NCI-H1436 (cell line): ENCODE results near the gene SEMA3G.

Experiments used
- DNase-seq: peaks from one replicate; lab custom pipeline; 2025; lab: John Stamatoyannopoulos, UW

Gene SEMA3G

DNA sequence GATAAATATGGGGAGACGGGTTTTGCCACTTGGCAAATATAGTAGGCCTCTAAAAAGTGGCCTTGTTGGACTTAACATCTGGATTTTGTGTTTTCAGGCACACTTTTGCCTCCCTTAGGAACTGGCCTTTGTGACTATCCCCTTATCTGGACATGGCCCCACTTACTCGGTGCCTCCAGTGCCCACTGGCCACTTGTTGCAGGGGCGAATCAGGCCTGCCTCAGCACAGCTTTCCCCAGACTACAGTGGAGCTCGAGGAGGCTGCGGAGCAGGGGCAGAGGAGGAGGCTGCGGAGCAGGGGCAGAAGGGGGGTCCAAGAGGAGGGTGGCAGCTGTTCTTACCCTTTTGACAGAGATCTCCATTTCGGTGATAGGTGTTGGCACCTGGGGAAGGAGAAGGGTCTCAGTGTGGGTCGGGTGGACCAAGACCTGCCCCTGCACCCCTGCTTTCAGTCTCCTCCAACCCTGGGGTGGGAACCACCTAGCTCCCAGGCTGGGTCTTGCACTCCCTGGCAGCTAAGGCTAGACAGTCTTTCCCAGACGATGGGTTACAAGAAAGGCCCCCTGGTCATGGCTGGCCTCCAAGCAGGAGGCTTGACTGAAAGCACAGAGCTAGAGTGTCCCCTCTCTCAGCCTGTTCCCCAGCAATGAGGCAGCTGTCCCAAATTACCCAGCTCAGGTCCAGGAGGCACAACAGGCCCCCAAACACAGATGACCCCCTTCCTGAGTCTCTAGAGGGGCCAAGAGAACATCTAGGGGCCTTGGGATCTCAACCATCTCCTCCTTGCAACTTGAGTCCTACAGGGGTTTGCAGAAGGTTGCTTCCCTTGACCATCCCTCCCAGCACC, 6.1 kb downstream of the SEMA3G start:
- no peak for DNase-seq

DNA sequence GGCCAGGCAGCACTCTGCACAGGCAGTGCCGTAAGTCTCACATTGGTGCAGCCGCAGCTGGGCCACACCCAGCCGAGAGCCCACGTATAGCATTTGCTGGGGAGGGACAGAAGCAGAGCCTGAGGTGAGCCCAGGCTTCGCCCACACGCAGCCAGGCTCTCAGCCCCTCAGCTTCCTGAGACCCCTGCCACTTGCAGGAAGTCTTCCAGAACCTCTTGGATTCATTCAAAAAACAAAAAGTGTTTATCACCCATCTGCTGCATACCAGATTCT, 6.9 kb downstream of the SEMA3G start:
- no peak for DNase-seq

DNA sequence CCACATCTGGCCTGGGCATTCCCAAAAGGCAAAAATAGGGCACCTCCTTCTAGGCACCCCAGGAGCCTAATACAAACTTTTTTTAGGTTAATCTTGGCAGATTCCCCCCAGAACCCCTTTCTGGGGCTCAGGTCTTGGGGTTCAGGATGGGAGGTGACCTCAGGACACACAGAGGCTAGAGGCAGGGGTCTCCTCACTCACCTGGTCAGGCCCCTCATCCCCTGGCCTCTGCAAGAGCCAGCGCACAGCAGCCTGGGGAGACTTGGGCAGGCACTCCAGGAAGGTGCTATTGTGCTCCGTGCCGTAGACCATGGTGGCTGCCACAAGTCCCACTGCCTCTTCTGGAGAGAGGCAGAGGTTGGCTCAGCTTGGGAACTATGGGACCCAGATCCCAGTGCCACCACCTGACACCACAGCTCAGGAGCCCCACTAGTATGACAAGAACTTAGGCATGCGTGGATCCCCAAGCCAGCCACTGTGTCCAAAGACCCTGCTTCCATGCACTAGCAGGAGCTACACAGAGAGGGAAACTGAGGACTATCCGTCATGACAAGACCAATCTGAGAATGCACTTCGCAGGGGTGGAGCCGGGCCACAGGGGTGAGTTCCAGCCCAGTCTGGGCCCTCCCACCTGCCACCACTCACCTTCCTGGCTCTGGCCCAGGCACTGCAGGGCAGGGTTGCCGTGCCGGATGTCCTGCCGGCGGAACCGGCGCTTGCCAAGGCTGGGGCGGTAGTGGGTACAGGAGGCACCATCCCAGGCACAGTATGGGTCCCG, 7.4 kb downstream of the SEMA3G start:
- no peak for DNase-seq

DNA sequence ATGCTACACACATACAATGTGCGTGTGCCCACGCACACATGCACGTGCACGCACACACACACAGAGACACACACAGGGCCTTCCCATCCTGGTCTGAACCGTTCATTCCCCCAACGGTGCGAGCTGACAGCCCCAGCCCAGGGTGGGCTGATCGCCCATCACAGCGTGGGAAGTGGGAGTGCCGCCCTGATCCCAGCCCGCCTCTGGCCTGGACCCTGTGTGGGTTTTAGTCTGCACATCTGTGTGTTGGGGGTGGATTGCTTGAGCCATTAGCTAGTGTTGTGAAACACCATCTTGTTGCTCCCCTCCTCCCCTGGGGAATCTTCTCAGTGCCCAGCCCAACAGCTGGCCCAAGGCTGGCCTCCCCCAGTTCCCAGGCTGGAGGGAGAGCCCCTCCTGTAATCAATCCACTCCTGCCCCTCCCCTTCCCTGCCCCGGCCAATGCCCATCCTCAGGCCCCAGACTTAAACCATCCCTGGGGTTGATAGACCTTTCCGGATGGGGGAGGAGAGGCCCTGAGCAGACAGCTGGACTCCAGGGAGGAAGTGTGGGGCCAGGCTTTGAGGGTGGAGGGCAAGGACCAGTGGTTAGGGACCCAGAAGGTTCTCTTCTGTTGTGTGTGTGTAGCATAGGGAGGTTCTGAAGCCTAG, 8.3 kb downstream of the SEMA3G start:
- no peak for DNase-seq

DNA sequence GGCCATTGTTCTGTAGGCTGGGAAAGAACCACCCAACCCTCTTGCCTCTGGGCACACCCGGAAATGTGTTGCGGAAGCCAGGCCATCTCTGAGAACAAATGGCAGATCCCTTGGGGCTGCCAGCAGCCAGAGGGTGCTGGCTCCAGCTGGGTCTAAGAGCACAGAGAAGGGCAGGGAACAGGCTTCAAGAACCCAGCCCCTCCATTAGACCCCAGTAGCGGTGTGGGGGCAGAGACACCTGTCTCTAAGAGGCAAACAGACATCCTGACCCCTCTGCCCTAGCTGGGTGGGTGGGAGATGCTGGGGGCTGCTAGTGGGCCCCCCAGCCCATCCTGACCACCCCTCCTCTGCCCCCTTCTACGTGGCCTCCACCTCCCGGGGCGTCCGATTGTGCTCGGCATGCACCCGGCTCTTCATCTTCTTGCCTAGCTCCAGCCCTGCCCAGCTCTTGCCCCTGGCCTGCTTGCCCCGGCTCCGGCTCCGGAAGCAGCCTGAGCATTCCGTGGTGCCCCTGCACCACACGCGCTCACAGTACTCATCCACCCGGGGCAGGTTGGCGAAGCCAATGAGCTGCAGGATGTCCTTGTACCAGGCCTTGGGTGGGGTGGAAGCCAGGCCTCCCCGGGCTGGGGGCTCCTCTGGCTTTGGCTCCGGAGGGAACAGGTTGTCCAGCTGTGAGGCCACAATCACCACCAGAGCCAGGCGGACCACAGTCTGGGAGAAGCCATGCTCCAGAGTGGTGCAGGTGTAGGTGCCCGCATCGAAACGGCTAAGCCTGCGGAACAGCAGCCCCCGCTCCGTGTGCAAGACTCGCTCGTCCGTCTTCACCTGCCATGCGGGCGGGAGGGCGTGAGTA, 9.4 kb downstream of the SEMA3G start:
- peak; percentile 26 for DNase-seq

DNA sequence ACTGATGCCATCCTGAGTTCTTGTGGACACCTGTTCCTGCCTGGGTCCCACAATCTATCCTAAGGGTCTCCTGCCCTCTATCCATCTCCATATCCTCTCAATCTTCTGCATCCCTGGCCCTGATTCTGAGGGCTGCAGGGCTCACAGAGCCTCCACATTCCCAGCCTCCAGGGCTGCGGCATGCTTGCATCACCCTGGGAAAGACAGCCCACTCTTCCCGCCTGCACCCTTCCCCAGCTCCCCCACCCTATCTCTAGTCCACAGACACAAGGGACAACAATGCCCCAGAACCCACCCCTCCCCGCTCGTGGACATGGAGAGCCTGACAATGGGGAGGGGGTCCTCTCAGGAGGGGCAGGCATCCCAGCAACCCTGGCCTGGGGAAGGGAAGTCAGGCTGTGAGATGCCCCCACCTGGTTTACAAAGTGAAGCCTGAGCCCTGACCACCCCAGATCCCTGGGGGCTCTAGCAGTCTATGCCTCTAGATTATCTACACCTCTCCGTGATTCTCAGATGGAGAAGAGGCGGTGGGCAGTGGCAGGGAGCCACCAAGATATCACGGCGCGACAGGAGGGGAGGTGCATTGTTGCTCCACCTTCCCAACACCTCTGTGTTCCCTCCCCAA, 10.3 kb downstream of the SEMA3G start:
- DNase-seq, result no peak

DNA sequence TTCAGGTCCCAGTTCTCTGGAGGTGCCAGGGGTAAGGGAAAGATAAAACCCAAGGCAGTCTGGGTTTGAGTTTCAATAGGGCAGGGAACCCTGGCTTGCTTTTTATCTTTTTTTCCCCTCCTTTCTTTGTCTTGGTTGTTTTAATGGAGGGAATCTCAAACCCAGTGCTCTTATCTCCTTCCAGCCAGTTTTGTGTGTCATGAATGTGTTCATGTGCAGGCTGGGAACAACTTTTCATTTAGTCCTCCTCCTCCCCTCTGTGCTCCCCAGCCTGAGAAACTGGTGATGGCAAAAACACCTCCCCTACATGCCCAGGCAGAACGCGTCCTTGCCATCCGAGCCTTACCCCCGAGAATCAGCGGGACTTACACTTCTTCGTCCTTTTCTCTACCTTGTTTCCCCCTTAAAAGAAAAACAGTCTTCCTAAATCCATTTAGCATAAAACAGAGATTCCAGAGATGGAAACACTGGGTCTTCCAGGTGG, 10.9 kb downstream of the SEMA3G start:
- no peak for DNase-seq

DNA sequence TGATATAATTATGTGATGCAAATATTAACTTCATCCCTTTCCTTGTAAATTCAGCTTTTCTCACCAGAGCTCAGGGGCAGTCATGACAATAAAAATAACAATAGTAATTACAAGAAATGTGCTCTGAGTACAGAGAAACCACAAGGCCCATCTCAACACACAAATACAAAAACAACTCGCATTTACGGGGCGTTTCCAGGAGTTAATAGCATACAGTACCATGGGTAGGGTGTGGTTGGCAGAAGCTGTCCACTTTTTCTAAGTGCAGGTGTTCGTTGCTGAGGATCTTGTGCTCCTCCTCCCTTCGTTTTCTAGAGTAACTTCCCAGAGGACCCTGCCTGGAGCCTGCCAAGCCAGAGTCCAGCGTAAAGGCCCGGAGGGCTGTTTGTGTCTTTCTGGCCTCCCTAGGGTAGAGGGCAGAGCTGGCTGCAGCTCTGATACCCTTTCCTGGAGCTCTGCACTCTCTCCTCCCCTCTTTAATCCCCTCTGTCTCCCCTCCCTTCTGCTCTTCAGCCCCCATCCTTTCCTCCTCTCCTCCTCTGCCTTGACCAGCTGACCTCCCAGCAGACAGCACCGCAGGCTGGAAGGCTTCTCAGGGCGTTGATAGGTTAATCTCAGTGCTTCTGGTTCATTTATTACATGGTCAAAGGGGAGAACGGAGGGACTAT, 11.4 kb downstream of the SEMA3G start:
- no peak for DNase-seq

DNA sequence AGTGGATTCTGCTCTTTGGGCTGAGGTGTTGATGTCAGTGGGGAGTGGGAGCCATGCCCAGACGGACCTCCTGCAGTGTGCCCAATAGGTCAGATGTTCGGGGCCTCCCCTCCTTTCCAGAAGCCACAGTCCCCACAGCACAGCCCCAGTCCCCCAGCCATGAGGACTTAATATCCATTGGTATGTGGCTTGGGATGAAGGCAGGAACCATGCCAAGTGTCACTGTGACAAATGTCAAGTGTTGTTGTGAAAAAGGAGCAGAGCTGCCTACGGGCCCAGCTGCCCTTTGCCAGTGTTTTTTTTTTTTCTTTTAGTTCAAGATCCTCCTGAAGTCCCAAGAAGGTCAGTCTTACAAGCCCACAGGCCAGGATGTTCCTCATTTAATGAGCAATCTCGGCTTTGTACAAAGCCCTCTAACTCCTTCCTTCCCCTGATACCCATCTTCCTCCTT, 12.2 kb downstream of the SEMA3G start:
- no peak for DNase-seq

DNA sequence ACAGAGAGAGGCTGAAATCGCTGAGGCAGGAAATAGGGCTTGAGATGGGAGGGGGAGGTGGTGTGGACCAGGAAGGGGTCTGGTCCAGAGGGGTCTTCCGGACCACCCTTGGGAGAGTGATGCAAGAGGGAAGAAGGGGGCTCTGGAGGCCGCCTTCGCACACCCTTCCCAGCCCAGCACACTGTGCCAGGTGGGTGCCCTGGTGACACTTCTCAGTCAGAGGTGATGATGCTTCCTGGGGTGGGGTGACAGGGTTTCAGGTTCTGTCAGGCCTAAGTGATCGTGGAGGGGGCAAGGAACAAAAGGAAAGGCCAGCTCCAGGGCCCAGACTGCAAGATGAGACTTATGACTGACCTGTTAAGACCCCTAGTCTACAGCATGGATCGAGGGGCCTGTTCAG, 12.7 kb downstream of the SEMA3G start:
- DNase-seq, result no peak

DNA sequence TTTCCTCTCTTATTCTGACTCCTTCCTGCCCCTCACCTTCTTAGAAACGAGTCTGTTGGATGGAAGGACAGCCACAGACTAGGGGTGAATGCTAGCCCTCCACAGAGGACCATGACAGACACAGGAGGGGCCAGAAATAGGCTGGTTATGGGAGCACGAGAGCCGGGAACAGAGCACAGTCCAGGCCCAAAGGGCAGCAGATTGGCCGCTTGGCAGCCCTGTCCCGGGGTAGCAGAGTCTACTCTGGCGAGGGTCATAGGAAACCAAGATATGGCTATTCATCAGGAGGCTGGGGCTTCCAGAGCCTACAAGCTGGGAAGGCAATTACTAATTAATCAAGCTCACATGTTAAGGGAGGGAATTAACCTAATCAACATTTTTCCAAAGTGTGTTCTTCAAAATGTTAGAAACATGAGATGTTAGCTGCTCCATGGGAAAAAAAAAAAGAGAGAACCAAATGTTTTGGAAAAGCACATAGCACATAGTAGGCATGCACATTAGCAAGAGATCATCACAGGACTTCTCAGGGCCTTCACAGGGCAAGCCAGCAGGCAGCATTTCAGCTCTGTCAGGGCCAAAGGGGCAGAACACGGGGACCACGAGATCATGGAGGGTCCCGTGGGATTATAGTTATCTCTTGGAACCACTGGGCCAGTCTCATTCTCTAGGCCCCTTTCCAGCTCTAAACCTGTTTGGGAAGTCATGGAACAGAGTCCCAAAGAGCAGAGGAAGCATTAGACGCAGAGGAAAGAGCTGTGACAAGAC, 13.3 kb downstream of the SEMA3G start:
- no peak for DNase-seq

DNA sequence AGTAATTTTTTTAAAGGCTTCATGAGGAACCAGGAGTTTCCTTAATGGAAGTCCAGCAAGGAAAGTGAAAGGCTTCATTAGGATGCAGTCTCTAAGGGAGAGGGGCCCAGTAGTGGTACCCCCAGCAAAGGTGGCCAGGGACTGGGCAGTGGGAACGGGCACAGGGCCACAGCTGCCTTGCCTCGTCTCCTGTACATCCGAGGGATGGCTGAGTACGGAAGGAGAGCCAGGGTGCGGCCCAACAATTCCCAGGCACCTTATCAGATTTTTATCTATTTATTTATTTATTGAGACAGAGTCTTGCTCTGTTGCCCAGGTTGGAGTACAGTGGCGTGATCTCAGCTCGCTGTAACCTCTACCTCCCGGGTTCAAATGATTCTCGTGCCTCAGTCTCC, 14.5 kb downstream of the SEMA3G start:
- no peak for DNase-seq

DNA sequence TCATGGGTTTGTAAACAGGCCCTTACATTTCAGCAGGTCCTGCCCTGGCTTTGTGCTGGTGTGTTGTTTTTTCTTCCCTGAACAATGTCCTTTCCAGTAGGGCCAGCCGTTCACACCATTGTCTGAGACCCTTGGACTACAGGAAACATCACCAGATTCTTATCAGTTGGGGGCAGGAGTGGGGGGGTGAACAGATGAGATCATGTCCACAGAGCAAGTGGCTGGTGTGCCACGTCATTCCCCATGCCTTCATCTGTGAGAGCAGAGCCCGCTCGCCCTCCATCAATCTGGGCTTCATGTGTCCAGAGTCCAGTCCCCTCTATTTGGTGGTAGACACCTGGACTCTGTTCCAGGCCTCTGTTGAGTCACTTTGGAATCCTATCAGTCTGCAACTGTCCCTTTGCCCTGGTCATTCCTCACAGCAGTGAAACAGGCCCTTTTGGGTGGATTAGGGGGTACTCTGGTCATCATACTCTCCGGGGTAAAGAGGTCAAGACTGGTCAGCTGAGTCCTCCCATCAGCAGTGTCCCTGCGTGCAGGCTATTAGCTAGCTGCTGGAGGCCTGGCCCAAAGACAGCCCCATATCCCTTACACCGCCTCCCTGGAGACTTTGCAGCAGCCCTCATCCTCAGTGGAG, 15.0 kb downstream of the SEMA3G start:
- DNase-seq, result no peak

DNA sequence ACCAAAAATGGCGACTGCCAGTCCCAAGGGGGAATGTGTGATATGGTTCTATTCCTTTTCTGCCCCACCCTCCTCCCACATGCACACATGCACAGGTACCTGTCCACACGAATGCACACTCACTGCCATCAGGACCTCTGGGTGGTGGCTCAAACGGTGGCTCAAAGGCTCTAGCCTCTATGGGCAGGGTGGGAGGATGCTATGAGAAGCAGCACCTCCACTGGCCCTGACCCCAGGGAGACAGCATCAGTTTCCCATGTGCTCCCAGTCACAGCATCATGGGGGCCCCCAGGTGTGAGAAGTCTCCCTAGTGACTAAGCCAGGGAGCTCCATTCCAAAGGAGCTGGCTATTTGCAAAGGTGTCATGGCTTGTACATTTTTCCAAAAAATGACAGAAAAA, 15.9 kb downstream of the SEMA3G start:
- no peak for DNase-seq

DNA sequence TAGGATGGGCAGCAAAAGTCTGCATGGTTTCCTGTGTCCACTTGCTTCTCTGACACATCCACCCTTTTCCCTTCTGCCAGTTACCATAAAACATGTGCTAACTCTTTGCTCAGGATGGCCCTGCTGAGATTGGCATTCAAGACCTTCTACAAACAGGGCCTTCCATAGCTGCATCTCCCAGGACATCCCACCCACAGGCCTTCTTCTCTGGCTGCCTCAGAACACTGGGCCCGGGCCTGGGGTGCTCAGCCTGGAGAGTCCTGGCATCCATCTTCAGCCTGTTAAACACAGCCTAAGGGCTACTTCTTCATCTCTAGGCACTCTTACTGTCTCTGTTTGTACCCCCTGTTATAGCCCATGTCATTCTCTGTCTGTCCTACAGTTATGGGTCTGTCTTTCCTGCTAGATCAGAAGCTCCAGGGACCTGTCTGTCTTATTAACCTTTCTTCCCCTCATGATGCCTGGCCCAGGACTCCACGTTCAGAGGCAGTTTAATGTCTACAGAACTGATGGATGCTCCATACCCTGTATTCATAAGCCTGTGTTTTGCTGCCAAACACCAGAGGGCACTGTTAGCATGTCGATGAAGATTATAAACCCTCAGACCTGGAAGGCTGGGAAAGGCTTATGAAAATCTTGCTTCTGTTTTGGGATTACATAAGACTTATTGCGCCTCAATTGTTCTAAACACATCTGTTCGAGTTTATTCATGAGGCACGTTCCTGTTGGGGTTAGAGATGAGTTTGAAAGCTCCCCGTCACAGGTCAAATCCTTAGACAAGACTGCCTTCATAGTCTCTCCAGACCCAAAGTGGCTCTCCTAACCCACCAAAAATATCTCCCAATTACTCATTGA, 16.5 kb downstream of the SEMA3G start:
- peak; percentile 31 for DNase-seq

DNA sequence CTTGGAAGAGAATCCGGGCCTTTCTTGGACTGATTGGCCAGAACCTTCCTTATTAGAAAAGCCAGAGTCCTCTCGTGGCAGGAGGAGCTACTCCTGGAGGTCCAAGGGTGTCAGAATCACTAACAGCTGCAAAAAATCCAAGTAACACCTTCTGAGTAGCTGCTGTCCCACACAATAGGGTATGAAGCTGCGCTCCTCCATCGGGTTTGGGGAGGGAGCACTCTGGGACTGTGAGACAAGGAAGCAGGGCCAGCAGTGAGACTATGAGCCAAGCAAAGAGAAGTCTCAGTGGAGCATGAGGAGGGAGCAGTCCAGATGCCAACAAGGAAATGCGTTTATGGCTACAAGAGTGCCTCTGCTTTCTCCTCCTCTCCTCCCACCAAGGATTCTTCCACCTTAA, 21.7 kb downstream of the SEMA3G start:
- no peak for DNase-seq

DNA sequence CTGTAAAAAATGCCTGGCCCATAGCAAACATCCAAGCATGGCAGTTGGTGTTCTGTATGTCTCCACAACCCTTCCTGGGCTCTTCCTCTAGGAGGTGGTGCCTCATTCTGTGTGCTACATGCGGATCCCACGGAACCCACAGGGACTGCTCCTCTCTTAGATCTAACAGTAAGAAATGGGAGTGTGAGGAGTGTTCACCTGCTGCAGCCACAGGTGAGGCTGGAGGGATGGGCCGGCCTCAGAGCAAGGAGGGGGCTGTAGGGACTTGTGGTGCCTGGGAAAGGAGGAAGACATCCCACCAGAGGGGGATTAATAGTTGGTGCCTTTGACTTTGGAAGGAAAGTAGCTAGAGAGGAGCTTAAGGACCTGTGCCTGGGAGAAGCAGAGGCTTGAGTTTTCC, 22.2 kb downstream of the SEMA3G start:
- no peak for DNase-seq

DNA sequence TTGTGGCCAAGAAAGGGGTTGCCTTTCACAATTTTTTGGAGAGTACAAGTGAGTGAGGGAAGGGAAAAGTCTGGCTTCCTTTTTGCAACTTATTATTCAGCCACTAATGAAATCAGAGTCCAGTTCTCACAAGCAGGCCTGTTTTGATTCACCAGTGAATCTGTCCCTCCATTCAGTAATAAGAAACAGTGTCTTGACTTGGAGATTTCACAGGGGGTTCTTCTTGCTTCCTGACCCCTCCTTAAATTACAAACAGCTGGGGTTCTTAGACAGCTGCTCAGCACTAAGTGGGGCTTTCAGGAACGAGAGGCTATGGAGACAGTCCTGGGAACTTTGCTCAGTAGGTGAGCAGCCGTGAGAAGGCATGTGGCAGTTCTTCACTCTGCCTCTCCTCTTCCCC, 24.5 kb downstream of the SEMA3G start:
- no peak for DNase-seq

DNA sequence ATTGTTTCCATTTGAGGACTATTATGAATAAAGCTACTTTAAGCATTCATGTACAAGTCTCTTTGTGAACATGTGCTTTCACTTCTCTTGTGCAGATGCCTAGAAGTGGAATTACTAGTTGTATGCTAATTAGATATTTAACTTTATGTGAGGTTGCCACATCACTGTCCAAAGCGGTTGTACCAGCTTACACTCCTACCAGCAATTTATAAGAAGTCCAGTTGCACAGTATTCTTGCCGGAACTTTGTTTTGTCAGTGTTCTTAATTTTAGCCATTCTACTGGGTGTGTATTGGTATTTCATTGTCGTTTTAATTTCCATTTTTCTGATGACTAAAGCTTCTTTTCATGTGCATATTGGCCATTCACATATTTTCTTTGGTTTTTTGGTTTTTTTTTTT, 29.1 kb downstream of the SEMA3G start:
- no peak for DNase-seq
